ENCODE measurements around the gene HAPLN3.

DNA sequence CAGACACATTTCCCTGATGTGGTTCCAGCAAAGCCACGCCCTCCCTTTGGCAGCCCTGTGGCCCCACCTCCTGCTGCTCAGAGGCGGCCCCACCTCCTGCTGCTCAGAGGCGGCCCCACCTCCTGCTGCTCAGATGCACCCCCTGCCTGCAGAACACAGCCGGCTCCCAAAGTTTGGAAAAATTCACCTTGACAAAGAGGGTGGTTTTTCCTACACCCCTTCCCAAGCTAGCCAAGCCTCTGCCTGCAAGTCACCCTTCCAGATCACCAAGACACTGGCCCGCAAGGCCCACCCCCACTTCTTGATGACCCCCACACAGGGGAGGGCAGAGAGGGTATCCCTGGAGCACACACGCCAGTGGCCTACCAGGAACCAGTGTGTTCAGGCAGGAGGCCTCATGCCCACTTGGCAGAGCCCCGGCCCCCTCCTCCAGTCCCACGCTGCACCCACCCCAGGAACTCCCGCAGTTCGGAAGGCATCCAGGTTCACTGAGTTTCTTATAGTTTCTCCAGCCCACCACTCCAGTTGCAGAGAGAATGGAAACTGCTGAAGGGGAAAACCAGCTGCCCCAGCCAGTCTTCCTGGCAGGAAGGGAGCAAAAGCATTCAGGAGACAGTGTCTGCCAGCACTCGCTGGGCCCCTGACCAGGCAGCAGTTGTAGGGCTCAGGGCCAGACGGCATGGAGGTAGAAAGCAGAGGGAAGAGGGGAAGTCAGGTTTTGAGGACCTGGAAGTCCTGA is 2.3 kb upstream of the HAPLN3 start:
- TF ChIP-seq, protein P1, sequence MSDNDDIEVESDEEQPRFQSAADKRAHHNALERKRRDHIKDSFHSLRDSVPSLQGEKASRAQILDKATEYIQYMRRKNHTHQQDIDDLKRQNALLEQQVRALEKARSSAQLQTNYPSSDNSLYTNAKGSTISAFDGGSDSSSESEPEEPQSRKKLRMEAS (IDR thresholded peaks at IDR 0.05; ENCODE audit: low read depth, low read length): no peak
- TF ChIP-seq SIN3A (IDR thresholded peaks at IDR 0.05; ENCODE audit: low read depth, low read length) (no peak), JUND (IDR thresholded peaks at IDR 0.05; ENCODE audit: low read depth, low read length) (no peak), BRCA1 (IDR thresholded peaks at IDR 0.05; ENCODE audit: low read depth, low read length) (no peak)
- TF ChIP-seq, protein P2, sequence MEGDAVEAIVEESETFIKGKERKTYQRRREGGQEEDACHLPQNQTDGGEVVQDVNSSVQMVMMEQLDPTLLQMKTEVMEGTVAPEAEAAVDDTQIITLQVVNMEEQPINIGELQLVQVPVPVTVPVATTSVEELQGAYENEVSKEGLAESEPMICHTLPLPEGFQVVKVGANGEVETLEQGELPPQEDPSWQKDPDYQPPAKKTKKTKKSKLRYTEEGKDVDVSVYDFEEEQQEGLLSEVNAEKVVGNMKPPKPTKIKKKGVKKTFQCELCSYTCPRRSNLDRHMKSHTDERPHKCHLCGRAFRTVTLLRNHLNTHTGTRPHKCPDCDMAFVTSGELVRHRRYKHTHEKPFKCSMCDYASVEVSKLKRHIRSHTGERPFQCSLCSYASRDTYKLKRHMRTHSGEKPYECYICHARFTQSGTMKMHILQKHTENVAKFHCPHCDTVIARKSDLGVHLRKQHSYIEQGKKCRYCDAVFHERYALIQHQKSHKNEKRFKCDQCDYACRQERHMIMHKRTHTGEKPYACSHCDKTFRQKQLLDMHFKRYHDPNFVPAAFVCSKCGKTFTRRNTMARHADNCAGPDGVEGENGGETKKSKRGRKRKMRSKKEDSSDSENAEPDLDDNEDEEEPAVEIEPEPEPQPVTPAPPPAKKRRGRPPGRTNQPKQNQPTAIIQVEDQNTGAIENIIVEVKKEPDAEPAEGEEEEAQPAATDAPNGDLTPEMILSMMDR (IDR thresholded peaks at IDR 0.05 in 2 of 3, conservative IDR thresholded peaks at IDR 0.05 in 1 of 3; ENCODE audit: control insufficient read depth in 2 of 3, extremely low read depth in 1 of 3, insufficient read depth in 1 of 3, low read depth in 3 of 3, low read length in 3 of 3): peak; percentile 25 to 42 (median 40); a peak in 5 of 6 replicates
